Measurements from ENCODE around the gene ERC1.

Gene ERC1

GRCh38 chr12:1422604-1423315, 431.7 kb downstream of the ERC1 start:
- in situ Hi-C loops (cut with HindIII; ENCODE audit: low sequenced_read_pairs): no loop called here

- in situ Hi-C loops (cut with HindIII; ENCODE audit: low sequenced_read_pairs): no loop called here
These were observed 433.8 kb downstream of the ERC1 start for GRCh38 chr12:1424674-1425395.

GRCh38 chr12:1425396-1425729, 434.3 kb downstream of the ERC1 start:
- in situ Hi-C loops (cut with HindIII; ENCODE audit: low sequenced_read_pairs): no loop called here

- in situ Hi-C loops (cut with HindIII; ENCODE audit: low sequenced_read_pairs): no loop called here
These were observed 437.6 kb downstream of the ERC1 start for GRCh38 chr12:1428671-1429070.

- in situ Hi-C loops (cut with HindIII; ENCODE audit: low sequenced_read_pairs): no loop called here
These were observed 439.0 kb downstream of the ERC1 start for GRCh38 chr12:1429980-1430379.

GRCh38 chr12:1434296-1434955, 443.4 kb downstream of the ERC1 start:
- in situ Hi-C loops (cut with HindIII; ENCODE audit: low sequenced_read_pairs): no loop called here

- in situ Hi-C loops (cut with HindIII; ENCODE audit: low sequenced_read_pairs): no loop called here
These were observed 444.0 kb downstream of the ERC1 start for GRCh38 chr12:1435044-1435443.

- in situ Hi-C loops (cut with HindIII; ENCODE audit: low sequenced_read_pairs): no loop called here
These were observed 444.4 kb downstream of the ERC1 start for GRCh38 chr12:1435456-1435855.

GRCh38 chr12:1436015-1436414, 445.0 kb downstream of the ERC1 start:
- in situ Hi-C loops (cut with HindIII; ENCODE audit: low sequenced_read_pairs): no loop called here

- in situ Hi-C loops (cut with HindIII; ENCODE audit: low sequenced_read_pairs): no loop called here
These were observed 446.0 kb downstream of the ERC1 start for GRCh38 chr12:1436981-1437380.

GRCh38 chr12:1439201-1439600, 448.2 kb downstream of the ERC1 start:
- in situ Hi-C loops (cut with HindIII; ENCODE audit: low sequenced_read_pairs): no loop called here

GRCh38 chr12:1439687-1440086, 448.7 kb downstream of the ERC1 start:
- in situ Hi-C loops (cut with HindIII; ENCODE audit: low sequenced_read_pairs): no loop called here

- in situ Hi-C loops (cut with HindIII; ENCODE audit: low sequenced_read_pairs): no loop called here
These were observed 452.6 kb downstream of the ERC1 start for GRCh38 chr12:1443421-1444141.

GRCh38 chr12:1444142-1444516, 453.1 kb downstream of the ERC1 start:
- in situ Hi-C loops (cut with HindIII; ENCODE audit: low sequenced_read_pairs): no loop called here

- in situ Hi-C loops (cut with HindIII; ENCODE audit: low sequenced_read_pairs): no loop called here
These were observed 454.8 kb downstream of the ERC1 start for GRCh38 chr12:1445807-1446206.

GRCh38 chr12:1448336-1448735, 457.3 kb downstream of the ERC1 start:
- in situ Hi-C loops (cut with HindIII; ENCODE audit: low sequenced_read_pairs): no loop called here

GRCh38 chr12:1453810-1454209, 462.8 kb downstream of the ERC1 start:
- in situ Hi-C loops (cut with HindIII; ENCODE audit: low sequenced_read_pairs): no loop called here

GRCh38 chr12:1456885-1457284, 465.9 kb downstream of the ERC1 start:
- in situ Hi-C loops (cut with HindIII; ENCODE audit: low sequenced_read_pairs): no loop called here

GRCh38 chr12:1457901-1458300, 466.9 kb downstream of the ERC1 start:
- in situ Hi-C loops (cut with HindIII; ENCODE audit: low sequenced_read_pairs): no loop called here

GRCh38 chr12:1459339-1459738, 468.3 kb downstream of the ERC1 start:
- in situ Hi-C loops (cut with HindIII; ENCODE audit: low sequenced_read_pairs): no loop called here

GRCh38 chr12:1463073-1463905, 472.3 kb downstream of the ERC1 start:
- in situ Hi-C loops (cut with HindIII; ENCODE audit: low sequenced_read_pairs): no loop called here
